ENCODE results near the gene SLC22A6.

SLC22A6 gene

GRCh38 chr11:62974848-62975522, 9.8 kb downstream of the SLC22A6 start:
- FAIRE-seq (no peak), DNase-seq (ENCODE audit: insufficient read length, low spot score) (no peak)
- peak; percentile 61 for TF ChIP-seq CTCF (IDR thresholded peaks at IDR 0.05; ENCODE audit: insufficient read depth, missing control alignments)

GRCh38 chr11:62965574-62965973, 19.2 kb downstream of the SLC22A6 start:
- FAIRE-seq (no peak), DNase-seq (ENCODE audit: insufficient read length, low spot score) (no peak)
- TF ChIP-seq CTCF (IDR thresholded peaks at IDR 0.05; ENCODE audit: insufficient read depth, missing control alignments), result no peak

GRCh38 chr11:62962391-62962790, 22.4 kb downstream of the SLC22A6 start:
- FAIRE-seq, result no peak
- DNase-seq (ENCODE audit: insufficient read length, low spot score), result no peak
- TF ChIP-seq CTCF (IDR thresholded peaks at IDR 0.05; ENCODE audit: insufficient read depth, missing control alignments), result no peak

- no peak for DNase-seq (ENCODE audit: insufficient read length, low spot score)
- FAIRE-seq, result no peak
These were observed 23.7 kb downstream of the SLC22A6 start for GRCh38 chr11:62961017-62961570.

GRCh38 chr11:62959422-62959980, 25.3 kb downstream of the SLC22A6 start:
- DNase-seq (ENCODE audit: insufficient read length, low spot score) (no peak), FAIRE-seq (no peak)
- no peak for TF ChIP-seq CTCF (IDR thresholded peaks at IDR 0.05; ENCODE audit: insufficient read depth, missing control alignments)

More at GRCh38 chr11:62961017-62961570, 23.7 kb downstream of the SLC22A6 start:
- TF ChIP-seq CTCF (IDR thresholded peaks at IDR 0.05; ENCODE audit: insufficient read depth, missing control alignments), result no peak

- no peak for DNase-seq (ENCODE audit: insufficient read length, low spot score)
These were observed 26.0 kb downstream of the SLC22A6 start for GRCh38 chr11:62958547-62959421.

More at GRCh38 chr11:62958547-62959421, 26.0 kb downstream of the SLC22A6 start:
- no peak for FAIRE-seq
- TF ChIP-seq CTCF (IDR thresholded peaks at IDR 0.05; ENCODE audit: insufficient read depth, missing control alignments), result no peak

Measured in D721Med (cell line).